RWPE2 (cell line): ENCODE results near the gene SLC35C1.
A peak's percentile ranks its signal among the peaks of the same experiment; 100 is the strongest.

ENCODE experiments used
- ATAC-seq: fragments of 200-7000 bp; cut with Tn5 transposase; 3 replicates; pipeline ENCODE4 v1.9.1; 2021; ENCODE audit warnings: low read depth
- DNase-seq: peaks from one replicate; pipeline ENCODE4 v3.0.0-alpha.2; 2020; ENCODE audit warnings: low spot score
- H3K27ac ChIP-seq: fragments of 450-650 bp; 2 replicates; pipeline ENCODE4 v1.5.1; 2017; ENCODE audit warnings: mild to moderate bottlenecking; ENCODE audit not compliant: poor library complexity, severe bottlenecking
- H3K27me3 ChIP-seq: fragments of 250-450 bp; sonication (Bioruptor Pico); 2 replicates; pipeline ENCODE4 v1.5.1; 2021; ENCODE audit warnings: mild to moderate bottlenecking, moderate library complexity; ENCODE audit not compliant: insufficient read depth, poor library complexity, severe bottlenecking
- H3K36me3 ChIP-seq: fragments of 250-450 bp; sonication (Bioruptor Pico); 2 replicates; pipeline ENCODE4 v1.5.1; 2020; ENCODE audit warnings: low read depth, mild to moderate bottlenecking, moderate library complexity
- H3K4me1 ChIP-seq: fragments of 250-450 bp; sonication (Bioruptor Pico); 2 replicates; pipeline ENCODE4 v1.5.1; 2021; ENCODE audit warnings: mild to moderate bottlenecking, moderate library complexity; ENCODE audit not compliant: insufficient read depth, poor library complexity, severe bottlenecking
- H3K4me3 ChIP-seq: fragments of 250-450 bp; sonication (Bioruptor Pico); 2 replicates; pipeline ENCODE4 v1.5.1; 2021; ENCODE audit warnings: mild to moderate bottlenecking, moderate library complexity; ENCODE audit not compliant: severe bottlenecking
- H3K9me3 ChIP-seq: fragments of 250-450 bp; sonication (Bioruptor Pico); 2 replicates; pipeline ENCODE4 v1.5.1; 2021; ENCODE audit warnings: mild to moderate bottlenecking, moderate library complexity; ENCODE audit not compliant: severe bottlenecking
- TF ChIP-seq, protein P1 (sequence below): fragments of 450-650 bp; IDR thresholded peaks from one replicate; pipeline ENCODE4 v1.5.1; 2017; ENCODE audit warnings: mild to moderate bottlenecking, moderate library complexity; ENCODE audit not compliant: poor library complexity, severe bottlenecking

Gene SLC35C1

DNA sequence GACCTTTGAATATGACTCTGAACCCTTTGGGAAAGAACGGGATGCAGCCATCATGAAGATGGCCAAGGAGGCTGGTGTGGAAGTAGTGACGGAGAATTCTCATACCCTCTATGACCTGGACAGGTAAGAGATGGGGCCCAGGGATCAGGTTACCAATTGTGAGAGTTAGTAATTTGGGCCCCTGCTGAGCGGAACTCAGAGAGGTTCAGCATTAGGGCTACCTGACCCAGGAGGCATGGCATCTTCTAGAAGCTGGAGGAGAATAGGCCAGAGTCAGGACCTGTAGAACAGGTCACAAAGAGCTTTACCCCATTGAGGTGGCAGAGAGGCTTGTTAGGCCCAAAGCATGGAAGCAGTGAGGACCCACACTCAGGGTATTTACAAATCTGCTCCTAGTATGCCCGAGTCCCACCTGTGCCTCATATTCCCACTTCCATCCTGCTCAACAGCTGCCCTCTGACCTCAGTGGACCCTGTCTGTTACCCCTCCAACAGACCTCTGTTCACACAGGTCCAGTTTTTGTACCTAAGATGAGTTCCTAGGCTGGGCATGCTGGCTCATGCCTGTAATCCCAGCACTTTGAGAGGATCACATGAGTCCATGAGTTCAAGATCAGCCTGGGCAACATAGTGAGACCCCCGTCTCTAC lies 53.9 kb downstream of the SLC35C1 start:
- no peak overlapping the region for H3K27ac ChIP-seq
- H3K36me3 ChIP-seq, result peaks cover 52% of the 10 kb centered on the region
- no peaks in the 10 kb centered on the region for H3K27me3 ChIP-seq
- H3K4me3 ChIP-seq, result no peak overlapping the region
- no peaks in the 10 kb centered on the region for H3K4me1 ChIP-seq
- ATAC-seq, result no peak
- no peak for DNase-seq
- H3K9me3 ChIP-seq, result no peaks in the 10 kb centered on the region
- TF ChIP-seq, protein P1, sequence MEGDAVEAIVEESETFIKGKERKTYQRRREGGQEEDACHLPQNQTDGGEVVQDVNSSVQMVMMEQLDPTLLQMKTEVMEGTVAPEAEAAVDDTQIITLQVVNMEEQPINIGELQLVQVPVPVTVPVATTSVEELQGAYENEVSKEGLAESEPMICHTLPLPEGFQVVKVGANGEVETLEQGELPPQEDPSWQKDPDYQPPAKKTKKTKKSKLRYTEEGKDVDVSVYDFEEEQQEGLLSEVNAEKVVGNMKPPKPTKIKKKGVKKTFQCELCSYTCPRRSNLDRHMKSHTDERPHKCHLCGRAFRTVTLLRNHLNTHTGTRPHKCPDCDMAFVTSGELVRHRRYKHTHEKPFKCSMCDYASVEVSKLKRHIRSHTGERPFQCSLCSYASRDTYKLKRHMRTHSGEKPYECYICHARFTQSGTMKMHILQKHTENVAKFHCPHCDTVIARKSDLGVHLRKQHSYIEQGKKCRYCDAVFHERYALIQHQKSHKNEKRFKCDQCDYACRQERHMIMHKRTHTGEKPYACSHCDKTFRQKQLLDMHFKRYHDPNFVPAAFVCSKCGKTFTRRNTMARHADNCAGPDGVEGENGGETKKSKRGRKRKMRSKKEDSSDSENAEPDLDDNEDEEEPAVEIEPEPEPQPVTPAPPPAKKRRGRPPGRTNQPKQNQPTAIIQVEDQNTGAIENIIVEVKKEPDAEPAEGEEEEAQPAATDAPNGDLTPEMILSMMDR, result no peak

DNA sequence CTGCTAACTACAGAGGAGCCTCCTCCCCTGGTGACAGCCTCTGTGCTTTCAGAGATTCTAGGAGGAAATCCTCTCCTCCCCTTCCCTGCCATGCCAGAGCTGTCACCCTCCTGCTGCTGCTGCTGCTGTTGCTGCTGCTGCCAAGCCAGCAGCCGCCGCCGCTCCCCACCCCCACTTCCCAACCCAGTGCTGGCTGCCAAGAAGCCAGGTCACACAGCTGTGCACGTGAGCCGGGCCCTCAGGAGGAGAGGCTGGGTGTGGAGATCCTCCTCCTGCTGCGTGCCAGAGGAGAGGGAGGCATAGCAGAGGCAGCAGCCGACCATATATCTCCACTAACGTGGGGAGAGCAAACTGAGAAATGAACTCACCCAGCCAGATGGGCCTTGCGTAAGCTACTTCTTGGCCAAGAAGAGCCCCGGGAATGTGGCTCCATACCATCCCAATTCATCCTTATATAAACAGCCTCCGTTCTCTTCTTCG lies 54.8 kb downstream of the SLC35C1 start:
- DNase-seq (no peak), ATAC-seq (peak; percentile 65)
- Histone ChIP-seq H3K9me3 (no peaks in the 10 kb centered on the region), H3K27me3 (no peaks in the 10 kb centered on the region), H3K4me3 (no peak overlapping the region), H3K36me3 (peaks cover 55% of the 10 kb centered on the region), H3K4me1 (no peaks in the 10 kb centered on the region), H3K27ac (no peak overlapping the region)
- TF ChIP-seq, protein P1, result no peak

DNA sequence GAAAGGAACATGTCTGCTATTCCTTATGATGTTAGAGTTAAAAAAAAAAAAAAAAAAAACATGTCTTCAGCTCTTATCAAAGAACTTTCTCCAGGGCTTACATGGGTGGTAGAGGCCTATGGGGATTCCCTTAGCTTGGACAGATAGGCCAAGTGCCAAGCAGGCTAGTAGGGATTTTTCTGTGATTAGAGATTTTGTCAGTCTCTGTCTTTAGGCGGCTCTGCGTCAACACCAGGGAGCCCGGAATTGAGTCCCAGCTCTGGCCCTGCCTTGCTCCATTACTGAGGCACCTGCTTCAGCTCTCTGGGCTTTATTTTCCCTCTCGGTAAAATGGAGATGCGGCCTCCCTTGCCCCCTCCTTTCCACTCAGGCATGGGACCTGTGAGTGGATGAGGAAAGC lies 55.4 kb downstream of the SLC35C1 start:
- H3K27me3 ChIP-seq, result no peaks in the 10 kb centered on the region
- TF ChIP-seq, protein P1, result no peak
- H3K4me3 ChIP-seq, result no peak overlapping the region
- no peaks in the 10 kb centered on the region for H3K9me3 ChIP-seq
- no peak overlapping the region for H3K27ac ChIP-seq
- H3K36me3 ChIP-seq, result peaks cover 58% of the 10 kb centered on the region
- ATAC-seq (no peak), DNase-seq (no peak)
- no peaks in the 10 kb centered on the region for H3K4me1 ChIP-seq

DNA sequence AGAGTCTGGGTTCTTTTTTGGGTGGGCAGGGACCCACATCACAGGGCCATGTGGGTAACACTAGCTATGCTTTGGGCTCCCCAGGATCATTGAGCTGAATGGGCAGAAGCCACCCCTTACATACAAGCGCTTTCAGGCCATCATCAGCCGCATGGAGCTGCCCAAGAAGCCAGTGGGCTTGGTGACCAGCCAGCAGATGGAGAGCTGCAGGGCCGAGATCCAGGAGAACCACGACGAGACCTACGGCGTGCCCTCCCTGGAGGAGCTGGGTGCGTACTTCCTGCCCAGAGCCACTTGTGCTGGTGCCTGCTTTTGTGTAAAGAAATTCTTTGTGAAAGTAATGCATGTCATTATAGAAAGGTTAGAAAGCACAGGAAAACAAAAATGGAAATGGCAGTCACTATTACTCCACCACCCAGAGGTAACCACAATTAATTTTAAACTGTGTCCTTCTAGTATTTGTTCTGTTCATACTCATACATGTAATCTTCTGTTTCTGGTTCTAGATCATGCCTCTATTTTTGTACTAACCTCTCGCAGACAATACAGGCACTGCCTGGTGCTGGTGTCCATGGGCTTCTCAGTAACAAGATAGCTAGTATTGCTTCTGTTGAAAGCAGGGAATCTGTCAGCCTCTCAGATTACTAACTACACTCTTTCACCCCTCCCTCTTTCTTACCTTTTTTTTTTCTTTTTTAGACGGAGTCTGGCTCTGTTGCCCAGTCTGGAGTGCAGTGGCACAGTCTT lies 56.0 kb downstream of the SLC35C1 start:
- ATAC-seq, result no peak
- TF ChIP-seq, protein P1, result no peak
- Histone ChIP-seq H3K27ac (no peak overlapping the region), H3K36me3 (peaks cover 57% of the 10 kb centered on the region), H3K9me3 (no peaks in the 10 kb centered on the region), H3K4me3 (no peak overlapping the region), H3K27me3 (no peaks in the 10 kb centered on the region), H3K4me1 (no peaks in the 10 kb centered on the region)
- no peak for DNase-seq
